ENCODE results near the gene MBD6. TPM values are rescaled to one million over a fixed set of nuclear protein-coding genes. Genes with fewer than 3 reads are reported as not detected.

Gene MBD6
- total and polyA plus RNA-seq, 12 donors, result 8.8 to 46.9 (median 33.5) TPM

- 93 to 100% methylated on average over 1 of the region's 1 CpG for WGBS, 2 donors
- no peaks in the 10 kb centered on the region for H3K27me3 ChIP-seq
- H3K4me1 ChIP-seq, result no peaks in the 10 kb centered on the region
- H3K9me3 ChIP-seq, result no peaks in the 10 kb centered on the region
- no peak for TF ChIP-seq CTCF (IDR thresholded peaks at IDR 0.05)
- ATAC-seq, result no peak
- DNase-seq, result no peak
- H3K27ac ChIP-seq, result no peak overlapping the region
- peaks cover 0 to 99% (median 41%) of the 10 kb centered on the region in 9 donors for H3K36me3 ChIP-seq
- intact Hi-C loops (cut with DNase I), result loop anchor here in 1 of 10 donors (5.0 kb wide), 1 partner anchor 119 kb away; no protein-coding TSS in a partner anchor
- no peak overlapping the region for H3K4me3 ChIP-seq
Measured at GRCh38 chr12:57536597-57536942, 13.9 kb downstream of the MBD6 start.

DNA sequence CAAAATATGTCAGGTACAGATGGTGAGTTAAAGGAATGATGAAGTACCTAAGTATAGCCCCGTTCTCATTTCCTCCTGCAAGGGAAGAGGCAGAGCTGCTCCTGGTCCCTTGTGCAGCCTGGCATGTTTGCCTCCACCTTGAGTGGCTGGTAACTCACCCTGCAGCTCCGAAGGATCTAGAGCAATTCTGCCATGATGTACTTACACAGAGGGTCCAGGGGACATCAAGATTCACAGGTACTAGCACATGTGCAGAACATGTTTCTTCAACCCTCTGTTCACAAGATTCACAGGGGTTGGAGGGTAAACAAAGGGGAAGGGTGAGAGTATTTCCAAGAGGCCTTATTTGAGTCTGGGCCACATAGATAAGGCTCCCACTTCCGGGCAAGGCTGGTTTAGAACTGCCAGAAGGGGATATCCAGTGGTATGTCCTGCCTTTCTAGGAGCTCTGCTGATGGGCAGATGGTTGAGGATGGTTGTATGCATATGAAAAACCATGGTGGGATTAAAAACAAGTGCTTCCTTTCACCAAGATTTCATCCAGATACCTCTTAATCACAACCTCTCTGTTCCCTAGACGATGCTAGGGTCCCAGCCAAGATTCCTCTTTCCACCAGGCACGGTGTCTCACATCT lies 16.6 kb downstream of the MBD6 start:
- 85 to 87% methylated on average over 5 of the region's 5 CpGs for WGBS, 2 donors
- peaks cover 0 to 10% (median 8%) of the 10 kb centered on the region in 9 donors for H3K4me1 ChIP-seq

DNA sequence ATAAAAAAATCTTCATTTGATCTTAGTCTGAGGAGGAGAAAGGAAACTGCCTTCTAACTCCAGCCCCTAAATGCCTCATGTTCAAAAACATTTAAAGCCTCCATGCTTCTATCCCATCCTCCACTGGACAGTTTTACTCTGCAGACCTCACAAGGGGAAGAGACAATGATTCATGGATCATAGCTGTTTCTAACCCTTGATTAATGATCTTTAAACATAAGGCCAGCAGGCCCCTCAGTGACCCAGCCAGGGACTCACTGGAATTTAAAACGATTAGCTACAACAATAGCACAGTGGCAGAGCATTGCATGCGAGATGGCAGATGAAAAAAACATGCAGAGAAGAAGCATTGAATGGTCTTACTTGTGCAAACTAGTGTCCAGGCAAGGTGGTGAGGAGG lies 18.4 kb downstream of the MBD6 start:
- H3K4me3 ChIP-seq, result no peak overlapping the region
- peaks cover 0 to 69% (median 8%) of the 10 kb centered on the region in 9 donors for H3K36me3 ChIP-seq
- intact Hi-C loops (cut with DNase I), result no loop called here
- no peaks in the 10 kb centered on the region for H3K9me3 ChIP-seq
- ATAC-seq (no peak), DNase-seq (no peak)
- 65 to 67% methylated on average over 2 of the region's 2 CpGs for WGBS, 2 donors
- no peaks in the 10 kb centered on the region for H3K27me3 ChIP-seq
- H3K27ac ChIP-seq, result no peak overlapping the region
- H3K4me1 ChIP-seq, result peaks cover 6 to 28% (median 23%) of the 10 kb centered on the region in 9 donors
- no peak for TF ChIP-seq CTCF (IDR thresholded peaks at IDR 0.05)

More for the DNA sequence above, 16.6 kb downstream of the MBD6 start:
- no peak overlapping the region for H3K27ac ChIP-seq
- peaks cover 0 to 86% (median 23%) of the 10 kb centered on the region in 9 donors for H3K36me3 ChIP-seq
- intact Hi-C loops (cut with DNase I), result loop anchor here in 1 of 10 donors (5.0 kb wide), 1 partner anchor 122 kb away; no protein-coding TSS in a partner anchor
- no peaks in the 10 kb centered on the region for H3K9me3 ChIP-seq
- no peaks in the 10 kb centered on the region for H3K27me3 ChIP-seq
- DNase-seq (no peak), ATAC-seq (no peak)
- TF ChIP-seq CTCF (IDR thresholded peaks at IDR 0.05), result no peak
- no peak overlapping the region for H3K4me3 ChIP-seq

GRCh38 chr12:57541717-57542116 lies 19.1 kb downstream of the MBD6 start:
- DNase-seq, result no peak
- Histone ChIP-seq H3K4me3 (no peak overlapping the region), H3K27ac (no peak overlapping the region), H3K9me3 (no peaks in the 10 kb centered on the region), H3K27me3 (no peaks in the 10 kb centered on the region), H3K4me1 (peaks cover 9 to 32% (median 28%) of the 10 kb centered on the region in 9 donors), H3K36me3 (peaks cover 0 to 62% (median 8%) of the 10 kb centered on the region in 9 donors)
- WGBS, 2 donors, result 70 to 86% methylated on average over 2 of the region's 2 CpGs
- TF ChIP-seq CTCF (IDR thresholded peaks at IDR 0.05), result no peak
- no peak for ATAC-seq
- intact Hi-C loops (cut with DNase I), result no loop called here
